Hypothalamus (tissue), 51 donors: ENCODE data around the gene CREM.
"Not testable (repeated sequence)": the region's sequence is repeated elsewhere in the genome, so short reads cannot be mapped to it uniquely, and the experiment has no call there.

Experiments
- DNase-seq, 51 donors: peaks; one replicate each; lab custom pipeline; 2025; lab: John Stamatoyannopoulos, UW

Gene CREM

GRCh38 chr10:35126530-35127288, at the start of gene CREM:
CREM (plus strand) TSS chr10:35126846; CDS start chr10:35137836, 10,990 bp downstream.
- DNase-seq, result peak; percentile 65 to 100 (median 95)

GRCh38 chr10:35079265-35079664, 47.4 kb upstream of the CREM start:
- DNase-seq, result no peak

- peak in 3 of 51 donors; percentile 1 to 6 (median 4) for DNase-seq
Observed at GRCh38 chr10:35079763-35080162, 46.9 kb upstream of the CREM start.

- not testable (repeated sequence) for DNase-seq
Observed at GRCh38 chr10:35080261-35080660, 46.4 kb upstream of the CREM start.

GRCh38 chr10:35083242-35083641, 43.4 kb upstream of the CREM start:
- DNase-seq, result no peak

- DNase-seq, result peak in 3 of 51 donors; percentile 20 to 44 (median 36)
Observed at GRCh38 chr10:35089611-35090161, 37.0 kb upstream of the CREM start.

GRCh38 chr10:35090162-35090954, 36.3 kb upstream of the CREM start, which contains the start of gene CUL2:
CUL2 (minus strand) TSS chr10:35090341; CDS start chr10:35071317, 19,024 bp downstream.
- DNase-seq, result peak; percentile 68 to 98 (median 89)

GRCh38 chr10:35091994-35092790, 34.5 kb upstream of the CREM start:
- no peak for DNase-seq

- DNase-seq, result no peak
Observed at GRCh38 chr10:35092851-35093250, 33.8 kb upstream of the CREM start.

- DNase-seq, result no peak
Observed at GRCh38 chr10:35096312-35096711, 30.3 kb upstream of the CREM start.

GRCh38 chr10:35097510-35097909, 29.1 kb upstream of the CREM start:
- DNase-seq, result no peak

GRCh38 chr10:35103882-35104281, 22.8 kb upstream of the CREM start:
- DNase-seq, result no peak

- no peak for DNase-seq
Observed at GRCh38 chr10:35112571-35112970, 14.1 kb upstream of the CREM start.

GRCh38 chr10:35119378-35119777, 7.3 kb upstream of the CREM start:
- DNase-seq, result no peak

- no peak for DNase-seq
Observed at GRCh38 chr10:35124540-35124939, 2.1 kb upstream of the CREM start.

- peak in 1 of 51 donors; percentile 18 for DNase-seq
Observed at GRCh38 chr10:35126062-35126529, 550 bp upstream of the CREM start.

GRCh38 chr10:35127289-35127891, 744 bp downstream of the CREM start:
- peak in 36 of 51 donors; percentile 15 to 78 (median 48) for DNase-seq

- DNase-seq, result no peak
Observed at GRCh38 chr10:35129185-35129674, 2.6 kb downstream of the CREM start.

- peak in 1 of 51 donors; percentile 8 for DNase-seq
Observed at GRCh38 chr10:35130663-35131062, 4.0 kb downstream of the CREM start.

GRCh38 chr10:35132727-35133126, 6.1 kb downstream of the CREM start:
- DNase-seq, result no peak
